ENCODE results near the gene EPHA6.
"Not testable (repeated sequence)": the region's sequence is repeated elsewhere in the genome, so short reads cannot be mapped to it uniquely, and the experiment has no call there.

EPHA6 gene

GRCh38 chr3:97297032-97297431 is 482.6 kb downstream of the EPHA6 start:
- DNase-seq: no peak

- no peak for DNase-seq
These were observed 486.7 kb downstream of the EPHA6 start for GRCh38 chr3:97301114-97301513.

- DNase-seq: no peak
These were observed 491.8 kb downstream of the EPHA6 start for GRCh38 chr3:97306226-97306625.

GRCh38 chr3:97338375-97338774 is 524.0 kb downstream of the EPHA6 start:
- no peak for DNase-seq

- DNase-seq: no peak
These were observed 526.5 kb downstream of the EPHA6 start for GRCh38 chr3:97340940-97341339.

- DNase-seq: no peak
These were observed 533.4 kb downstream of the EPHA6 start for GRCh38 chr3:97347780-97348179.

GRCh38 chr3:97350971-97351370 is 536.6 kb downstream of the EPHA6 start:
- DNase-seq: no peak

- DNase-seq: no peak
These were observed 538.8 kb downstream of the EPHA6 start for GRCh38 chr3:97353176-97353575.

GRCh38 chr3:97359977-97360376 is 545.6 kb downstream of the EPHA6 start:
- no peak for DNase-seq

GRCh38 chr3:97360804-97361203 is 546.4 kb downstream of the EPHA6 start:
- no peak for DNase-seq

- no peak for DNase-seq
These were observed 570.2 kb downstream of the EPHA6 start for GRCh38 chr3:97384583-97384982.

- no peak for DNase-seq
These were observed 574.4 kb downstream of the EPHA6 start for GRCh38 chr3:97388774-97389173.

GRCh38 chr3:97389936-97390335 is 575.5 kb downstream of the EPHA6 start:
- DNase-seq: no peak

GRCh38 chr3:97391167-97391566 is 576.8 kb downstream of the EPHA6 start:
- no peak for DNase-seq

- no peak for DNase-seq
These were observed 595.2 kb downstream of the EPHA6 start for GRCh38 chr3:97409612-97410011.

- no peak for DNase-seq
These were observed 607.2 kb downstream of the EPHA6 start for GRCh38 chr3:97421565-97421964.

- no peak for DNase-seq
These were observed 610.6 kb downstream of the EPHA6 start for GRCh38 chr3:97425002-97425401.

GRCh38 chr3:97430601-97431000 is 616.2 kb downstream of the EPHA6 start:
- DNase-seq: no peak

GRCh38 chr3:97432914-97433313 is 618.5 kb downstream of the EPHA6 start:
- DNase-seq: no peak

GRCh38 chr3:97438131-97438530 is 623.7 kb downstream of the EPHA6 start:
- DNase-seq: no peak

GRCh38 chr3:97439373-97439772 is 625.0 kb downstream of the EPHA6 start:
- no peak for DNase-seq

- DNase-seq: no peak
These were observed 649.6 kb downstream of the EPHA6 start for GRCh38 chr3:97464035-97464434.

- no peak for DNase-seq
These were observed 656.1 kb downstream of the EPHA6 start for GRCh38 chr3:97470481-97470880.

GRCh38 chr3:97479740-97480139 is 665.3 kb downstream of the EPHA6 start:
- no peak for DNase-seq

- DNase-seq: not testable (repeated sequence)
These were observed 666.4 kb downstream of the EPHA6 start for GRCh38 chr3:97480696-97481289.

- no peak for DNase-seq
These were observed 667.0 kb downstream of the EPHA6 start for GRCh38 chr3:97481416-97481815.
